8988T (cell line): ENCODE measurements around the gene TYRP1.

Experiments
- DNase-seq: peaks from one replicate; pipeline ENCODE4 v3.0.0; 2011

Gene TYRP1

DNA sequence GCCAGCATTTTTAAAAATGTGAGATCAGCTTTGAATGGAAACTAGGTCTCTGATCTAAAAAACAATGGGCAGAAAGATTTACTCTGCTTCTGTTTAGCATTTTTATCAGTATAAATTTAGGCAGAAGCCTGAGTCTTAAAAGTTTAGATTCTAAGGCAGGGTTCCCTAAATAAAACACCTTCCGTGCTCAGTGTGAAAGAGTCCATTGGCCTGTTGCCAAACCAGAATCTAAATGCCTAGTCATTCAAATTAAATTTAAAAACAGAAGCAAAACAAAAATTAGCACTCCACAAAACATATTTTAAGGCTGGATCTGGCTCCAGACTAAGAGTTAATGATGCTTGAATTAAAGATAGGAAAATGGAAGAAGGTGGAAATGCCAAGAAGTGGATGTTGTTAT lies 4.5 kb downstream of the TYRP1 start:
- no peak for DNase-seq

DNA sequence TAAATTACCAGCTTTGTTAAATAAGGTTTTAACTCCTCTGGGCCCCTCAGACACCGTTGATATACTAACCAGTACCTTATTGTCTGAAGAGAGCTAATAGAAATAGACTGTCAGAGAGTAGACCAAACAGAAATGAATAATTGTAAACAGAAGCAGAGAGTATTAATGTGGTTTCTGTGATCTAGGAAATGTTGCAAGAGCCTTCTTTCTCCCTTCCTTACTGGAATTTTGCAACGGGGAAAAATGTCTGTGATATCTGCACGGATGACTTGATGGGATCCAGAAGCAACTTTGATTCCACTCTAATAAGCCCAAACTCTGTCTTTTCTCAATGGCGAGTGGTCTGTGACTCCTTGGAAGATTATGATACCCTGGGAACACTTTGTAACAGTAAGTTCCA lies 5.1 kb downstream of the TYRP1 start:
- DNase-seq, result no peak

DNA sequence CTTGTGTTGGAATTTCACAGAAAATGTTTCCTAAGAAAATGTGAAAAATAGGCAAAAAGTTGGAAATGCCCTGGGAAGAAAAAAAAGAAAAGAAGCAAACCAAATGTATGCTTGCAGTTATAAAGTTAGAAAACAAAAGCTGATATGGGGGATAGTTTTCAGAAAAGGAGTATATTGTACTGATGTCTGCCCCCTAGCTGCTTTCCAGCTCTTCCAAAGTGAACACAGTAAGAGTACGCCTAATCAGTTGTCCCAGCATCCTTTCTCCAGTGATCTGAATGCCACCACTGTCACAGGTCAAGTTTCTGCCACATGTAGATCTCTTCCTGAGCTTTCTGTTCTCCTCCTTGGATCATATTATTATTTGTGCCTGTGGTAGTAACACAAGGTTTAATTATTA lies 5.8 kb downstream of the TYRP1 start:
- DNase-seq, result no peak

DNA sequence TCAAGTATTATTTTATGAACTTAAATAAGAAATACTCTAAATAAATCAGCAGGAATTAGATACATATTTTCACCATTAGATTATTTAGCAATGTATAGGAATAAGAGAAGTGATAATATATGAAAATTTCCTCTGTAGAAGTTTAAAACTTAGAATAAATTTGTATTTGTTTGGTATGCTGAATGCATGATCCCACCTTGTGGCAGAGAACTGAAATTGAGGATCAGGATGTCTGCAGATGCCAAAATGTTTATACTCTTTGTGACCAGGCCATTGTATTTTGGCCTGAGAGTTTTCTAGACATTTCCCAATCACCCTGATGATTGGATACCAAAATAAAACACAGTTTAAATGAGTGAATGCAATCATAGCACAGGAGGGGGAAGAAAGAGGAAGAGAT lies 6.3 kb downstream of the TYRP1 start:
- no peak for DNase-seq

DNA sequence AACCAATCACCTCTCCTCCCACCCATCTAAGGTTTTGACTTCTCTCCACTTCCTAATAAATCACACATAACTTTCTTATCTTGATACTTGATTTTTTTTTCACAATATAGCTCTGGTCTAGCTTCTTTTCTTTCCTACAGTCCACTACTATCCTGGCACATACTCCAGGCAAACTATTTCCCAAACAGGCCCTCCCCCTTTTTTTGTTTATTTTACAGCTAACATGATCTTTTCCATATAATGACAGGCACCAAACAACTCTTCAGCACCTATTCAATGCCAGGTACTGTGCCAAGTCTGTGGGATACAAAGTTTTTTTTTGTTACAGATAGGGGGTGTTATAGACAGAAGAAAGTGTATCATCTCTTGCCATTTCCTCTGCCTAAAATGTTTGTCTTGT lies 7.9 kb downstream of the TYRP1 start:
- DNase-seq, result no peak

DNA sequence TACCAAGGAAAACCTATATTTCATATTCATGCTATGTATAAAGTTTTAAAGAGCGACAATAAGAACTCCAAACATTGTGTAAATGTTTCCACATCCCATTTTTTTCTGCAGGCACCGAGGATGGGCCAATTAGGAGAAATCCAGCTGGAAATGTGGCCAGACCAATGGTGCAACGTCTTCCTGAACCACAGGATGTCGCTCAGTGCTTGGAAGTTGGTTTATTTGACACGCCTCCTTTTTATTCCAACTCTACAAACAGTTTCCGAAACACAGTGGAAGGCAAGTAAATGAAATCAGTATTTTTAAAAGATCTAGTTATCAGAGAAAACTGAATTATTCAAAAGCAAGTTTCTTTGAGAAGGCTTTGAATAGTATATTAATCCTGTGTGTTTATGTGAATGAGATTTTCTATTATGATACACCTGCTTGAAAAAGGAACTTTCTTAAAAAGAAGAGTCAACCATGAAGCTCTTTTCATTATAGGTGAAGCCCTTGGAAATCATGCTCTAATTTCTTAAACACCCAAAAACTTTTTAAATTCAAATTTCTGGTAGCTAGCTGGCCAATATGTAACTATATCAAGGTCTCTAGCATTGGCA lies 9.1 kb downstream of the TYRP1 start:
- DNase-seq, result no peak

DNA sequence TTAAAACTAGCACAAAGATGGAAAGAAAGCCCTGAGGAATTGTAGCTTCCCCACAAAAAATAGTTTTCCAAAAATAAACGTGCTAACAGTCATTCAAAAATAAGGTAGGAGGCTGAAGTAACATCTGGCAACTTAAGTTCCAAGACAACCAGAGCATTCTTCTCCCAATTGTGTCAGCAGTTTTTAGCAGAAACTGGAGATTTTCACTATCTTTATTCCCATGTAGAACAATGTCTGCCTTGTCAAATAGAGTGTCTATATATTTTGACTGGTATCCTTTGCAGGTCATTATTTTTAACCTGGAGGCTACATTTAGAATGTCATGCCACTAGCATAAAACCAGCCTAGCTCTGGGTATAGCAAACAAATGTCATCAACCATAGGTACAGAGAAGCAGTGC lies 10.8 kb downstream of the TYRP1 start:
- DNase-seq, result no peak

DNA sequence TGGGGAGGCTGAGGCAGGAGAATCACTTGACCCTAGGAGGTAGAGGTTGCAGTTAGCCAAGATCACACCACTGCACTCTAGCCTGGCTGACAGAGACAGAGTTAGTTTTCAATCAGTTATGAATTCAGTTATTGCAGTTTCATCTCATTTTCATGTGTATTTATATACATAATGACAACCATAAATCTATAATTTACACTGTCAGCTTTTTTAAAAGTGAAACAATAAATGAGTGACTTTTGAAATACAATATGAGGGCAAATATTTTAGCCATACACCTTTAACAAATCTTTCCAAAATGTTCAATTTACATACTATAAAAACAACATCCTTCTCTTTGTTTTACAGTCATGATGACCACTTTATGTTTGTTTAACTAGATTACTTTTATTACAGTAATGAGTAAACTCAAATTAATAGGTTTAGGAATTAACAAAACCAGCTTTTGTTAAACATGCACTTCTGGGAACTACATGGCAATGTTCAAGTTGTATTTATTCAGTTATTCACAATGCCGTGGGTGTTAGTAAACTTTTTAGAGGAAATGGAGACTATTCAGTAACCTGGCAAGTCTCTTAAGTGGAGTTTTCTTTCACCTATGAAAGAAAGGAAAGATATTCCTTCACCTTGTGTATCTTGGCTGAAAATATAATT lies 12.7 kb downstream of the TYRP1 start:
- no peak for DNase-seq

DNA sequence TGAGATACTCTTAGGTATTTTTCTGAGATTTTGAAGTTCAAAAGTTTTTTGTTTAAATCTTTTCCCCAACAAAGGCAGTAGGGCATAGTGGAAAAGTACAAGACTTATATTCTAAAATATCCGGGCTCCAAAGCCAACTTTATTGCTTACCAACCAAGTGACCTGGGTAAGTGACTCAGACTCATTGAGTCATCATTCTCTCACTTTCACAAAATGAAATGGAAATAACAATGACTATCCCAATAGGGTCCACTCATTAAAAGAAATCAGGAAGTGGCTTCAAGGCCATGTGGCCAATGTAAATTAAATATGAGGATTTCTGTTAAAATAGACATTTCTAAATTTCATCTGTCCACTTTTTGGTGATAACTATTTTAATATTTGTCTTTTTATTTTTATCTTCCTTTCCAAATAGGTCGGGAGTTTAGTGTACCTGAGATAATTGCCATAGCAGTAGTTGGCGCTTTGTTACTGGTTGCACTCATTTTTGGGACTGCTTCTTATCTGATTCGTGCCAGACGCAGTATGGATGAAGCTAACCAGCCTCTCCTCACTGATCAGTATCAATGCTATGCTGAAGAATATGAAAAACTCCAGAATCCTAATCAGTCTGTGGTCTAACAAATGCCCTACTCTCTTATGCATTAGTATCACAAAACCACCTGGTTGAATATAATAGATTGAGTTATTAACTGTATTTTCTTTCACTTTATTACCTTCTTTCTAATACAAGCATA lies 15.5 kb downstream of the TYRP1 start:
- no peak for DNase-seq

DNA sequence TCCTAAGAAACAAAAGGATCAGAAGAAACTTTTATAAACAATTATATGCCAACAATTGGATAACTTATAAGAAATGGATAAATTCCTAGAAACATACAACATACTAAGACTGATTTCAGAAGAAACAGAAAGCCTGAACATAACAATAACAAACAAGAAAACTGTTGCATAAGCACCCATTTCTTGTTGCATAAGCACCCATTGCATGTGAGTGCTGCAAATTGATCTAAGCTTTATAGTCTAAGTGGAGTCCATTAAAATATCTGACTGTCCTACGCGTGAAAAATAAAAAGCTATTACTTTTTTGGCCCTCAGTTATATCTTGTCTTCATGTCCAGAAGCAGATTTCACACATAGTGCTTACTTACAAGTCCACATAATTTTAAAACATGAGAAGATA lies 19.3 kb downstream of the TYRP1 start:
- no peak for DNase-seq

DNA sequence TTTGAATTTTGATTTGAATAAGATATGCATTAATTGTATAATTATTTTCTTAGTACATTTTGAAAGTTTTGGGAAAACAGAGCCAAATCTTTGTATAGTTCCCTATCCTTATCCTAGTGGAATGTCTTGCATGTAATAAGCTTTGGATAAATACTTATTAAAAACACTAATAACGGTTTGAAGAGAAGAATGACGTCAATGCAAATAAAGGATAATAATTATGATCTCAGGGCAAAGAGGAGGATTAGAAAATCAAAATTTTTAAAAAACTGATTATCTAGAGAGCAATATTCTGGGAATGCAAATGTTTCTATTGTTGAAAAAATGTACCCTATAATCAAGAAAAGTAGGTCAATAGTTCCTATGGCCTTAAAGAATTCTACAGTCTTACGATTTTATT lies 22.1 kb downstream of the TYRP1 start:
- DNase-seq, result no peak

DNA sequence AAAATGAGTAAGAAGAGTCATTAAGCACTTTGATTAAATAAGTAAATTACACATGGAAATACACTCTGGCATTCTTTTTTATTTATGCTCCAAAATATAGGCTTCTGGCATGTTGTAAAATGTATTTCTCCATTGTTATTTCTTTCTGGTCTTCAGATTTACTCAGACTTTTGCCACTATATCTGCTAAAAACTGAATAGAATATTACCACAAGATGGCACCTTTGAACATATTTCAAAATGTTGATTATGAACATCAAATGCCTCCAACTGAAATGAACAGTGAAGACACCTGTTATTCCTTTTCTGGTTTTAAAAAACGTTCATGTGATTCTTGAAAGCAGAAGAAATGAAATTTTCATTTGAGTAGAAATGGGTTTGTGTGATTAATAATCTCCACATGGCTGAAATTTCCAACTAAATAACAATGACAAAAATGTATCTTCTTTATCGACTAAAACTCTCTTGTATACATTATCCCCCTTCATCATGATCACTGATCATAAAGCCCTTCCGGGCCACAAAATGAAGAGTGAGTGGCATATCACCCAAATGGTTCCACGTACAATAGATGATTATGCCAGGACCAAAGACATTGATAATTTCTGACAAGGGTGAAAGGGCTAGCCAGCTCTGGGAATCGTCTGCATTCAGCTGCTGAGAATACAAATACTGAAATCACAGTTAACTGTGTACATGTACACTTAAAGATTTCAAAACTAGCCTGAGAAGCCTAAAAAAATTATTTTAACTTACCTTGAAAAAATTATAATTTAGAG lies 23.8 kb downstream of the TYRP1 start:
- DNase-seq, result no peak

DNA sequence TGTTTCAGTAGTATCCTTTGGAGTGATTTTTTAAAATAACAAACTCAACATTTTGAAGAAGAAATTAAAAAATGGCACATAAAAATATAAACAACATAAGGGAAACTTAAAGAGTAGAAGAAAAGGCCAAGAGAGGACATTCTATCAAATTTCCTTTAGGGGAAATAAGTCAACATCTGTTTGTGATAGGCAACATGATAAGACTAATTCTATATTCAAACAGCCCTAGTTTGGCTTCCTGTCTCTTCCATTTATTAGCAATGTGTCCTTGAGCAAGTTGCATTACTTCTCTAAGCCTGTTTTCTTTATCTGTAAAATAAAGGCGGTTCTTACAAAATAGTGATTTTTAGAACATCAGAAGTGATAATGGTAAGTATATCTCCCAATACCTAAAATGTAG lies 24.7 kb downstream of the TYRP1 start:
- DNase-seq, result no peak

DNA sequence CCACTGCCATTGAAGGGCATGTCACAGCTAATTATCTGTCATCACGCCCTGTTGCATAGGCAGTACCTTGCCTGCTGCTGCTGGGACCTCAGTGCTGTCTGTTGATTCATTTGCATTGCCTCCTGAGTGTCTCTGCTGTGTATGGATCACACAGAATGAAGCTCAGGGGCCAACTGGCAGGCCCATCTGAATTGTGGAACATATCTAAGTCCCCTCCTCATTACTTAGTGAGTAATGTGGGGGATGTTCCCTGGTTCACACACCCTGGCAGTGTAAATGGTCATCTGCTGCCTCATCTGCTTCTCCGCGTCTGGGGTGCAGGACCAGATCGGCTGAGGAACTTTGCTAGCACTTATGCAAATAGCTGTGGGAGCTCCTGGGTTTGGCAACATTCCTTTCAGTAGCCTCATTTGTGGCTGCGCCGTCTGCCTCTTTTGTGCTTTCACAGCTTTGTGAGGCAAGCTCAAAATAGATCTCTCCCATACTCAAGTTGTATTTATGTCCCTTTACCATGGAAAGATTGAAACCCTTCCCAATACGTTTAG lies 25.4 kb downstream of the TYRP1 start:
- DNase-seq, result no peak

DNA sequence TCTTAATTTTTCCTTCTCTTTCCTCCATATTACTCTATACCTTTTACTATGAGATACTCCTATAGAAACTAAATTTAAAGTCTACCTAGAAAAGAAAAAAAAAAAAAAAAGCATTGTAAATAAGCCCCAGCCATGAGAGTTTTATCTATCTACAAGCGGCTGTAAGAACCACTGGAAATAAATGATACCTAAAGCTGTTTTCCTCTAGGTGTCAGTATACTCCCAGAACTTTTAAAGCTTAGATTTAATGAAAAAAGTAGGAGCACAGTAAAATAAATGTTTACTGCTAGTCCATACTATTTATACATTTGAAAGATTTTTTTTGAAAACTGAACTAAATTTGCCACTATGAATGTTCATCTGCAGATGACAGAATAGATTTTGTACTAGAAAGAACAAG lies 26.2 kb downstream of the TYRP1 start:
- DNase-seq, result no peak

DNA sequence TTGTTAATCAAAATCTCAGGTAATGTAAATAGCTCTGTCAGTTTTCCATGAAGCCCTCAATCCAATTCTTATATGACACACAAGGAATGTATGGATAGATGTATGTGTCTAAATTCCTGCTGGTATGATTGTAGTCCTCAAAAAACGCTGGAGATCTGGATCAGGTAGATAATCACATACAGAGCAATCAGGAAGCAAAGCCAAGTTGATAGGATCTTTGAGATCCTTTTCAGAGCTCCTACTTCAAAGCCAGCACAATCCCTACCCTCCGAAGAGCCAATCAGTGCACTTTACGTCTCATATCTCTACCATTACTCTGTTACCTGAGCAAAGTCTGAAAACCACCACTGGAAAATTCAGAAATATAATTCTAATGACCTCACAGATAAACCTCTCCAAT lies 27.4 kb downstream of the TYRP1 start:
- DNase-seq, result no peak

DNA sequence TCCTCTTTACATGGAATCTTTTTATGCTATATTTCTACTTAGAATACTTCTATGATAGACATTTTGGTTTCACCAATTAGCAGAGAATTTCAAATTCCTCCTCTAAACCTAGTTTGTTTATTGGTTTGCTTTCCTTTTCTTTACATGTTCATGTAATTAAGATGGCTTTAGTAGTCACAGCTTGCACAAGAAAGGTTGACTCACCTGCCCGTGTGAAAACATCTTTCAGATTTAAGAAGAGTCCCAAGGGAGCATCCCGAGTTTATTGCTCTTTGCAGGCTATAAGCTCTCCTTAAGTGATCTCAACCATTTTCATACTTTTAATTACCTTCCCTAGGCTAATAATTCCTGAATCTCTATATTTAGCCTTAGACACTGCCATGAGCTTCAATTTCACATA lies 28.9 kb downstream of the TYRP1 start:
- no peak for DNase-seq

DNA sequence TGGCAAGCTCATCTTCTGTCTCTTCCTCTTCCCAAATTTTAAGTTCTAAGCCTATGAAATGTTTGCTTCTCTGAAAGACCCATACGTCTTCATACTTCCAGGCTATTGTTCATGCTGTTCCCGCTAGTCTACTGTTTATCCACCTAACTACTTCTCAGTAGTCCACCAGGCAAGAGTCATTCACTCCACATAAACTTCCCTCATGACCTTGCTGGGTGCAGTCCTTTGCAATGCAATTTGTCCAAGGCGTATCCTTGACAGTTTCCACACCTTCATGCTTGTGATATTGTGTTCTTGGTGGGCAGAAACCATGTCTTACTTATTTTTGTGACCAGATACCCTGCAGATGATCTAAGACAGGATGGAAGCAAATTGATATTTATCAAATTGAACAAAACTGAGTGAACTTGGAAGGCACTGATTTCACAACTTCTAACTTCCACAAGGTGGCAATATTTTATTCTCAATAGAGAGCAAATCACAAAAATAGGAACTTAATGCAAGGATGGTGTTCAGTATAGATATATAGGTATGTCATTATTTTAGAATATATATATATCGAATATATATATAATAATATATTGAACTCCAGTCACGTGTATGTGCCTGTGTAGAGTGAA lies 30.3 kb downstream of the TYRP1 start:
- no peak for DNase-seq

DNA sequence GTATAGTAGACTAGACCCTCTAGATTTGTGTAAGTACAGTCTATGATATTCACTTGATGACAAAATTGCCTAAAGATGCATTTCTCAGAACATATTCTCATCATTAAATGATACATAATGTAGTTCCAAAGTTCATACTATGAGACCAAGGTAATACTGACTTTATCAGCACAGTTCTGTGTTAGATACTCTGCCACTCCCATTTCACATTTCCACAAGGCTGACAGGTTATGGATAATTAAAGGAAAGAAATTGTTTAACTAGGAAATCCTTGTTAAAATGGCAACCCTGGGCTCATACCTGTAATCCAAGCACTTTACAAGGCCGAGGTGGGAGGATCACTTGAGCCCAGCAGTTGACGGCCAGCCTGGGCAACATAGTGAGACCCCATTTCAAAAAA lies 33.6 kb downstream of the TYRP1 start:
- no peak for DNase-seq

DNA sequence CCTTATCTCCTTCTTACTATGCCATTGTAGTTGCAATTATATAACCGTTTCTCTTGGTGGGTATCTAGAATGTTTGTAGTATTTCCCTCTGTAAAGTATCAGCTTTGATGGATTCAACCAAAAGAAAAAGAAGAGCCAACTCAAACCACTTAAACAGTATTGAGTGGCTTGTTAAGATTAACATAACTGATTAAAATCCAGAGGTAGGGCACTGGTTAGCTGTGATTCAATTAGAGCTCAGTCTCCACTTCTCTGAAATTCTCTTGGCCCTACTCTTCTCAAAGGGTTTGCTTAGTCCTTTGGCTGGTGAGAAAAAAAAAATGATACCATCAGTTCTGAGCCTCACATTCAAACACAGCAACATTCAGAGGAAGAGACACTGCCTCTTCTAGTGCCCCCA lies 37.0 kb downstream of the TYRP1 start:
- DNase-seq, result no peak

DNA sequence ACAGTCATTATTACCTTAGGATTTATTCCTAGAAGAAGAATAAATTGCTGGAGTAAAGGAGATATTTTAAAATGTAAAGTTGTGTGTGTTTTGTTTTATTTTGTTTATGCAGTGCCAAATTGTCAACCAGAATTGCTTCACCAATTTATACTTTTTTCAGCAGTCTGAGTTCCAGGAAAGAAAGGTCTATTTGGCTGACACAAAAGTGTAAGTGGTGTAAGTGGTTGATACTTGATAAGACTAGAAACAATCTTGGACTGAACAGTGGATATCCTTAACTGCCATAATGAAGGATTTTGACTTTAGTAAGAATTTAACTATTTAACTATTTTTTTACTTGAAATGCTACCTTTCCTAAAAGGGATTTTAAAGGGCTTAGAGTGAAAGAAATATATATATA lies 37.7 kb downstream of the TYRP1 start:
- DNase-seq, result no peak

DNA sequence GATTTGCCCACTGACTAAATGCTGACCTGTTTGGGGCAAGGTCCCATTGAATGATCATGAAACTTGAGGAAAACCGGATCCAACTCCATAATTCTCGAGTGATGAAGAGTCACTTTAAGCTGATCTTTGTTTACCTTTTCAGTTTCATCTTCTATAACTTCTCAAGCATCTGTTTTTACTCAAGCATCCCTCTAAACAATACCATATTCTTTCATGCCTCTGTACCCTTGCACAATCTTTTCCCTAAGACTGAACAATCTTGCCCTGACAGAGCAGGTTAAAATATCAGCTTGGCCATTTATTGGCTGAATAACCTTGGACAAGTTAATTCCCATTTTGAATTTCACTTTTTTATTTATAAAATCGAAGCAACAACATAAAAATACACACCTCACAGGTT lies 39.8 kb downstream of the TYRP1 start:
- no peak for DNase-seq

DNA sequence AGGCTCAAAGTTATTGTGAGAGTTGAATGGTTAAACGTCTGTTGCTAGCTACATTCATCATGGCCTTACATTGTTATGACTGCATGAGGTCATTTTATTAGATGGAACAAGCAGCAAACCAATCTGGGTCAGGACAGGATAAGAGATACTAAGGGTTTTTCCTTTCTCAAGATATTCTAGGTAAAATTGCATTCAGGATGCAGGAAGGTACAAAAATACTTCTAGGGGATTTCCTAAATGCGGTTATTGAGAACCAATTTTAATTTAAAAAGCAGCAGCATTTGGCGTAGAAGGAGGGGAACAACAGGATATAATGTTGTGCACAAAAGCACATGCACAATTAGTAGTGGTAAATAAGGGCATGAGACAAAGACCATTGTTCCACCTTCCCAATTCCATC lies 42.5 kb downstream of the TYRP1 start:
- DNase-seq, result no peak
